CD4-positive, alpha-beta memory T cell (primary cell): ENCODE measurements around the gene SPATA32. TPM values are rescaled to one million over a fixed set of nuclear protein-coding genes. Genes with fewer than 3 reads are reported as not detected.
A peak's percentile ranks its signal among the peaks of the same experiment; 100 is the strongest.

Experiments
- CTCF ChIA-PET: fragments of 350-600 bp; sonication (Branson Sonifier 250); formaldehyde crosslinking; loops from one replicate; lab custom pipeline; 2021; ENCODE audit warnings: inconsistent platforms; ENCODE audit not compliant: partially characterized antibody; lab: Charles Lee
- POLR2A ChIA-PET: fragments of 350-600 bp; sonication (Branson Sonifier 250); formaldehyde crosslinking; loops from one replicate; lab custom pipeline; 2021; ENCODE audit not compliant: partially characterized antibody; lab: Charles Lee
- DNase-seq, 5 donors: peaks; one replicate each; pipeline versions ENCODE4 v3.0.0 to v3.0.0-alpha.2; 2020 to 2022; ENCODE audit warnings: mixed read lengths in 1 of 5
- H3K27ac ChIP-seq: one replicate; pipeline ENCODE4 v1.7.0; 2013; ENCODE audit warnings: low read depth, low read length
- H3K27me3 ChIP-seq: 2 replicates; pipeline ENCODE4 v1.7.0; 2013; ENCODE audit warnings: mild to moderate bottlenecking, low read length, moderate library complexity; ENCODE audit not compliant: insufficient read depth
- H3K36me3 ChIP-seq: 2 replicates; pipeline ENCODE4 v1.7.0; 2013; ENCODE audit warnings: mild to moderate bottlenecking, low read length, moderate library complexity; ENCODE audit not compliant: insufficient read depth
- H3K4me1 ChIP-seq: 2 replicates; pipeline ENCODE4 v1.7.0; 2013; ENCODE audit warnings: mild to moderate bottlenecking, low read length, moderate library complexity; ENCODE audit not compliant: insufficient read depth
- H3K4me3 ChIP-seq, 2 donors: one replicate each; pipeline ENCODE4 v1.7.0; 2013; ENCODE audit warnings: low read length in 2 of 2, mild to moderate bottlenecking in 1 of 2
- H3K9me3 ChIP-seq, 2 donors: one replicate each; pipeline ENCODE4 v1.7.0; 2013; ENCODE audit warnings: low read length in 2 of 2, control low read depth in 1 of 2; ENCODE audit not compliant: control insufficient read depth in 1 of 2
- H3K27ac Mint-ChIP-seq, 7 donors: one replicate each; pipeline ENCODE4 v1.8.0; 2020 to 2021; ENCODE audit warnings: mixed read lengths in 7 of 7, mild to moderate bottlenecking in 6 of 7, inconsistent platforms in 3 of 7, moderate library complexity in 3 of 7
- H3K27me3 Mint-ChIP-seq, 2 donors: one replicate each; pipeline ENCODE4 v1.8.0; 2020 to 2021; ENCODE audit warnings: mixed read lengths in 2 of 2
- H3K36me3 Mint-ChIP-seq, 2 donors: one replicate each; pipeline ENCODE4 v1.8.0; 2020 to 2021; ENCODE audit warnings: mixed read lengths in 2 of 2, inconsistent platforms in 1 of 2, mild to moderate bottlenecking in 1 of 2
- H3K4me1 Mint-ChIP-seq, 4 donors: one replicate each; pipeline ENCODE4 v1.8.0; 2020 to 2021; ENCODE audit warnings: mixed read lengths in 4 of 4, mild to moderate bottlenecking in 1 of 4
- H3K4me3 Mint-ChIP-seq, 8 donors: one replicate each; pipeline ENCODE4 v1.8.0; 2020 to 2021; ENCODE audit warnings: mixed read lengths in 8 of 8, mild to moderate bottlenecking in 7 of 8, moderate library complexity in 6 of 8, inconsistent platforms in 3 of 8
- H3K9me3 Mint-ChIP-seq, 8 donors: one replicate each; pipeline ENCODE4 v1.8.0; 2020 to 2021; ENCODE audit warnings: mixed read lengths in 8 of 8, mild to moderate bottlenecking in 5 of 8, inconsistent platforms in 3 of 8, moderate library complexity in 1 of 8
- intact Hi-C: fragments of 100-400 bp; cut with micrococcal nuclease; formaldehyde crosslinking; loops from one replicate; pipeline ENCODE4 v1.15.1; 2023
- polyA plus RNA-seq, 2 donors: library from polyadenylated mRNA; unstranded; fragments of 300-500 nt; fragmentation: Illumina TruSeq; gene quantifications; one replicate each; pipeline ENCODE4 v1.2.3, GENCODE V29; 2021
- total RNA-seq, 2 experiments: library from RNA; stranded (reverse); gene quantifications; one replicate each; pipeline ENCODE4 v1.2.3, GENCODE V29; 2021

Gene SPATA32
- total and polyA plus RNA-seq, 4 experiments from 2014 or later = 0.22 to 0.49 (median 0.33) TPM

GRCh38 chr17:45308016-45308365, 46.1 kb upstream of the SPATA32 start:
- Mint-ChIP-seq H3K4me1 (peaks cover 58 to 91% (median 73%) of the 10 kb centered on the region in 4 donors), H3K9me3 (no peaks in the 10 kb centered on the region), H3K36me3 (peaks cover 15 to 35% of the 10 kb centered on the region in 2 donors), H3K27ac (peak overlapping the region; percentile 70 to 91 (median 86)), H3K4me3 (peak overlapping the region in 4 of 8 donors; percentile 25 to 68 (median 68)), H3K27me3 (no peaks in the 10 kb centered on the region)
- H3K27me3 ChIP-seq = no peaks in the 10 kb centered on the region
- H3K4me1 ChIP-seq = peaks cover 94% of the 10 kb centered on the region
- CTCF ChIA-PET = interaction anchor here (0.9 to 5.6 kb wide), 4 partner anchors 12 to 82 kb away, joined by 3 to 63 read pairs (median 5); no protein-coding TSS in a partner anchor
- no peak for DNase-seq
- H3K4me3 ChIP-seq = no peak overlapping the region
- H3K9me3 ChIP-seq = no peaks in the 10 kb centered on the region
- POLR2A ChIA-PET = interaction anchor here (1.1 to 4.5 kb wide), 4 partner anchors 9 to 147 kb away, joined by 4 to 44 read pairs (median 6); partner anchors contain the start of genes HEXIM2 and MAP3K14
- intact Hi-C loops = no loop called here
- H3K27ac ChIP-seq = peak overlapping the region; percentile 43
- peaks cover 6% of the 10 kb centered on the region for H3K36me3 ChIP-seq

GRCh38 chr17:45307290-45308015, 45.6 kb upstream of the SPATA32 start:
- intact Hi-C loops = no loop called here
- Mint-ChIP-seq H3K36me3 (peaks cover 15 to 39% of the 10 kb centered on the region in 2 donors), H3K4me1 (peaks cover 58 to 91% (median 73%) of the 10 kb centered on the region in 4 donors), H3K27ac (peak overlapping the region; percentile 66 to 91 (median 86)), H3K4me3 (peak overlapping the region in 7 of 8 donors; percentile 21 to 68 (median 57)), H3K27me3 (no peaks in the 10 kb centered on the region), H3K9me3 (no peaks in the 10 kb centered on the region)
- Histone ChIP-seq H3K4me1 (peaks cover 94% of the 10 kb centered on the region), H3K27me3 (no peaks in the 10 kb centered on the region), H3K9me3 (no peaks in the 10 kb centered on the region), H3K36me3 (peaks cover 6% of the 10 kb centered on the region), H3K4me3 (no peak overlapping the region), H3K27ac (peak overlapping the region; percentile 43)
- POLR2A ChIA-PET = interaction anchor here (2.1 to 4.5 kb wide), 3 partner anchors 9 to 147 kb away, joined by 6 to 44 read pairs (median 6); partner anchors contain the start of genes HEXIM2 and MAP3K14
- DNase-seq = peak in 3 of 5 donors; percentile 29 to 69 (median 35)
- CTCF ChIA-PET = interaction anchor here (0.6 to 5.6 kb wide), 7 partner anchors 8 to 81 kb away, joined by 3 to 63 read pairs (median 5); partner anchors contain the start of gene MAP3K14

GRCh38 chr17:45306623-45307022, 44.7 kb upstream of the SPATA32 start:
- intact Hi-C loops = no loop called here
- Mint-ChIP-seq H3K9me3 (no peaks in the 10 kb centered on the region), H3K4me1 (peaks cover 55 to 84% (median 69%) of the 10 kb centered on the region in 4 donors), H3K36me3 (peaks cover 15 to 33% of the 10 kb centered on the region in 2 donors), H3K27me3 (no peaks in the 10 kb centered on the region), H3K4me3 (peak overlapping the region in 3 of 8 donors; percentile 4 to 43 (median 8)), H3K27ac (peak overlapping the region in 5 of 7 donors; percentile 3 to 79 (median 36))
- CTCF ChIA-PET = interaction anchor here (0.6 to 1.9 kb wide), 6 partner anchors 9 to 1179 kb away, joined by 3 to 10 read pairs (median 4); partner anchors contain the start of gene MAP3K14
- Histone ChIP-seq H3K27me3 (no peaks in the 10 kb centered on the region), H3K27ac (no peak overlapping the region), H3K9me3 (no peaks in the 10 kb centered on the region), H3K4me1 (peaks cover 92% of the 10 kb centered on the region), H3K36me3 (peaks cover 6% of the 10 kb centered on the region), H3K4me3 (no peak overlapping the region)
- POLR2A ChIA-PET = interaction anchor here (2.8 to 4.5 kb wide), 2 partner anchors 10 to 14 kb away, joined by 6 to 44 read pairs; partner anchors contain the start of gene MAP3K14
- DNase-seq = no peak

- no peaks in the 10 kb centered on the region for H3K9me3 ChIP-seq
- Mint-ChIP-seq H3K9me3 (no peaks in the 10 kb centered on the region), H3K36me3 (peaks cover 15 to 33% of the 10 kb centered on the region in 2 donors), H3K27ac (peak overlapping the region in 6 of 7 donors; percentile 3 to 72 (median 11)), H3K4me1 (peaks cover 51 to 83% (median 65%) of the 10 kb centered on the region in 4 donors), H3K27me3 (no peaks in the 10 kb centered on the region), H3K4me3 (peak overlapping the region in 3 of 8 donors; percentile 8 to 26 (median 20))
- H3K27me3 ChIP-seq = no peaks in the 10 kb centered on the region
- no peak for DNase-seq
- H3K4me1 ChIP-seq = peaks cover 91% of the 10 kb centered on the region
- peaks cover 6% of the 10 kb centered on the region for H3K36me3 ChIP-seq
- intact Hi-C loops = no loop called here
- POLR2A ChIA-PET = interaction anchor here (2.8 to 4.5 kb wide), 2 partner anchors 10 to 15 kb away, joined by 6 to 44 read pairs; partner anchors contain the start of gene MAP3K14
- no peak overlapping the region for H3K27ac ChIP-seq
- no peak overlapping the region for H3K4me3 ChIP-seq
- CTCF ChIA-PET = interaction anchor here (0.6 to 1.9 kb wide), 6 partner anchors 10 to 87 kb away, joined by 3 to 10 read pairs (median 4); partner anchors contain the start of gene MAP3K14
Measured at GRCh38 chr17:45306094-45306493, 44.2 kb upstream of the SPATA32 start.

- DNase-seq = no peak
- H3K9me3 ChIP-seq = no peaks in the 10 kb centered on the region
- H3K36me3 ChIP-seq = peaks cover 6% of the 10 kb centered on the region
- ChIA-PET CTCF (interaction anchor here (0.6 to 1.9 kb wide), 4 partner anchors 12 to 87 kb away, joined by 4 to 10 read pairs (median 5); partner anchors contain the start of gene MAP3K14), POLR2A (interaction anchor here (2.8 to 4.5 kb wide), 2 partner anchors 11 to 15 kb away, joined by 6 to 44 read pairs; partner anchors contain the start of gene MAP3K14)
- Mint-ChIP-seq H3K36me3 (peaks cover 14 to 31% of the 10 kb centered on the region in 2 donors), H3K4me3 (peak overlapping the region in 1 of 8 donors; percentile 26), H3K9me3 (no peaks in the 10 kb centered on the region), H3K4me1 (peaks cover 48 to 83% (median 62%) of the 10 kb centered on the region in 4 donors), H3K27ac (peak overlapping the region; percentile 11 to 84 (median 27)), H3K27me3 (no peaks in the 10 kb centered on the region)
- no peaks in the 10 kb centered on the region for H3K27me3 ChIP-seq
- intact Hi-C loops = no loop called here
- H3K27ac ChIP-seq = no peak overlapping the region
- no peak overlapping the region for H3K4me3 ChIP-seq
- peaks cover 91% of the 10 kb centered on the region for H3K4me1 ChIP-seq
Measured at GRCh38 chr17:45305530-45306087, 43.7 kb upstream of the SPATA32 start.

GRCh38 chr17:45302649-45303173, 40.8 kb upstream of the SPATA32 start:
- intact Hi-C loops = no loop called here
- Mint-ChIP-seq H3K4me3 (peak overlapping the region in 7 of 8 donors; percentile 27 to 75 (median 65)), H3K27ac (peak overlapping the region; percentile 68 to 95 (median 85)), H3K27me3 (no peaks in the 10 kb centered on the region), H3K36me3 (peaks cover 20 to 34% of the 10 kb centered on the region in 2 donors), H3K4me1 (peaks cover 53 to 85% (median 67%) of the 10 kb centered on the region in 4 donors), H3K9me3 (no peaks in the 10 kb centered on the region)
- no peaks in the 10 kb centered on the region for H3K9me3 ChIP-seq
- ChIA-PET CTCF (interaction anchor here (0.9 to 3.1 kb wide), 4 partner anchors 9 to 84 kb away, joined by 3 to 12 read pairs (median 5); no protein-coding TSS in a partner anchor), POLR2A (interaction anchor here (5.4 kb wide), 1 partner anchor 11 kb away, joined by 69 read pairs; the partner anchor contains the start of gene MAP3K14)
- H3K27ac ChIP-seq = peak overlapping the region; percentile 25
- peaks cover 90% of the 10 kb centered on the region for H3K4me1 ChIP-seq
- H3K36me3 ChIP-seq = peaks cover 14% of the 10 kb centered on the region
- peak in 1 of 5 donors; percentile 21 for DNase-seq
- no peak overlapping the region for H3K4me3 ChIP-seq
- no peaks in the 10 kb centered on the region for H3K27me3 ChIP-seq
